K562 (cell line): ENCODE data around the gene ZNF613. TPM values are rescaled to one million over a fixed set of nuclear protein-coding genes. Genes with fewer than 3 reads are reported as not detected.

Source experiments
- ATF6 ChIP-seq: sonication (generic); formaldehyde crosslinking; IDR thresholded peaks from 2 replicates; pipeline ENCODE4 v1.4.0; 2020; ENCODE audit warnings: mild to moderate bottlenecking, missing genetic modification reagents
- EGR1 ChIP-seq: fragments of 450-650 bp; conservative IDR thresholded peaks from 2 replicates; pipeline ENCODE4 v1.6.1; 2017; ENCODE audit warnings: mild to moderate bottlenecking
- EP400 ChIP-seq: fragments of 450-650 bp; IDR thresholded peaks from 2 replicates; pipeline ENCODE4 v1.6.1; 2017; ENCODE audit warnings: antibody characterized with exemption, mild to moderate bottlenecking, moderate library complexity
- HES1 ChIP-seq: fragments of 450-650 bp; IDR thresholded peaks from 2 replicates; pipeline ENCODE4 v1.6.1; 2016; ENCODE audit warnings: low read depth, mild to moderate bottlenecking, moderate library complexity
- KAT2B ChIP-seq: IDR thresholded peaks from one replicate; pipeline ENCODE4 v1.6.1; 2012; ENCODE audit warnings: low read depth, mild to moderate bottlenecking, control low read depth, inconsistent platforms, low read length, moderate library complexity
- MXI1 ChIP-seq: IDR thresholded peaks from 2 replicates; pipeline ENCODE4 v1.6.1; 2011; ENCODE audit warnings: low read depth, mild to moderate bottlenecking, improper control_type of control experiment, low read length
- PBX2 ChIP-seq, 2 experiments: IDR thresholded peaks in 1 of 2; conservative IDR thresholded peaks in 1 of 2; 2 replicates each; pipeline ENCODE4 v1.6.1; 2016; ENCODE audit warnings: low read depth in 2 of 2, mild to moderate bottlenecking in 1 of 2, missing compliant biosample characterization in 1 of 2, missing genetic modification characterization in 1 of 2, moderate library complexity in 1 of 2
- PPARD ChIP-seq: fragments of 250-450 bp; sonication (Bioruptor Pico); IDR thresholded peaks from 2 replicates; pipeline ENCODE4 v1.8.0; 2022; ENCODE audit warnings: inconsistent platforms, mild to moderate bottlenecking, moderate library complexity
- PREB ChIP-seq: sonication (generic); formaldehyde crosslinking; IDR thresholded peaks from 2 replicates; pipeline ENCODE4 v1.8.1; 2023; ENCODE audit warnings: mild to moderate bottlenecking, missing genetic modification reagents
- TAF9B ChIP-seq: fragments of 450-650 bp; IDR thresholded peaks from 2 replicates; pipeline ENCODE4 v1.6.1; 2018; ENCODE audit warnings: mild to moderate bottlenecking; ENCODE audit not compliant: partially characterized antibody
- UBTF ChIP-seq, 2 experiments: IDR thresholded peaks; 2 replicates each; pipeline ENCODE4 v1.6.1; 2012; ENCODE audit warnings: improper control_type of control experiment in 2 of 2, low read depth in 2 of 2, low read length in 2 of 2, borderline replicate concordance in 1 of 2
- ZBTB49 ChIP-seq: sonication (generic); formaldehyde crosslinking; IDR thresholded peaks from 2 replicates; pipeline ENCODE4 v1.8.0; 2022; ENCODE audit warnings: missing genetic modification reagents, mild to moderate bottlenecking, borderline replicate concordance
- ZNF586 ChIP-seq: fragments of 450-650 bp; formaldehyde crosslinking; conservative IDR thresholded peaks from 2 replicates; pipeline ENCODE4 v1.4.0; 2020; ENCODE audit warnings: mild to moderate bottlenecking, moderate library complexity
- polyA plus RNA-seq, 8 experiments: library from polyadenylated mRNA; depleted of rRNA in 4 of 8; stranded (reverse) in 5 of 8; unstranded in 3 of 8; fragments of >200 nt; fragmentation: Nextera tagmentation in 2 of 8; fragmentation: Illumina TruSeq in 1 of 8; extraction: Ambion mirVana in 2 of 8; extraction: Trizol in 1 of 8; gene quantifications; 2 replicates each; pipeline versions ENCODE4 v1.2.1 to v1.2.3, GENCODE V29; 2011 to 2014; ENCODE audit warnings: inconsistent platforms in 1 of 8, missing spikeins in 1 of 8
- total RNA-seq, 7 experiments: library from RNA; depleted of rRNA in 6 of 7; stranded (reverse); fragments of >200 nt in 6 of 7; fragmentation: Illumina TruSeq in 2 of 7; extraction: Trizol in 2 of 7; gene quantifications; 2 replicates each; pipeline versions ENCODE4 v1.2.1 to v1.2.3, GENCODE V29; 2011 to 2021; ENCODE audit warnings: low replicate concordance in 1 of 7

ZNF613 gene
- total and polyA plus RNA-seq, 9 of the 15 experiments (the other 6 are each of a cell fraction or from before 2014, with no cell fraction given) = 2.1 to 4.5 (median 2.7) TPM

GRCh38 chr19:51904331-51905165 is 22.7 kb upstream of the ZNF613 start, which contains the start of gene ZNF649 (continued):
- TF ChIP-seq PBX2 (CRISPR knock-in tag; IDR thresholded peaks at IDR 0.05; ENCODE audit: low read depth) = no peak
- TF ChIP-seq PBX2 (tag; conservative IDR thresholded peaks at IDR 0.05; ENCODE audit: low read depth) = no peak
- peak; percentile 82 for TF ChIP-seq EP400
- no peak for TF ChIP-seq HES1
- TF ChIP-seq KAT2B = no peak
- TF ChIP-seq EGR1 = peak; percentile 17; the same call in 1 of the 2 replicates
- TF ChIP-seq ATF6 (CRISPR knock-in tag) = peak; percentile 70; the same call in 1 of the 2 replicates
- peak; percentile 30 for TF ChIP-seq TAF9B
- no peak for TF ChIP-seq PPARD (CRISPR knock-in tag)
- no peak for TF ChIP-seq PREB (CRISPR knock-in tag)
- peak; percentile 77; the same call in 1 of the 2 replicates for TF ChIP-seq ZBTB49 (CRISPR knock-in tag)
- no peak for TF ChIP-seq ZNF586 (CRISPR knock-in tag)
- TF ChIP-seq MXI1 = no peak
- TF ChIP-seq UBTF (IDR thresholded peaks at IDR 0.05; ENCODE audit: borderline replicate concordance in 1 of 2, low read depth in 2 of 2, low read length in 2 of 2) = peak in 1 of 2 experiments; percentile 62; a peak in 1 of 4 replicates
